Measurements from ENCODE around the gene FGFBP1.

DNA sequence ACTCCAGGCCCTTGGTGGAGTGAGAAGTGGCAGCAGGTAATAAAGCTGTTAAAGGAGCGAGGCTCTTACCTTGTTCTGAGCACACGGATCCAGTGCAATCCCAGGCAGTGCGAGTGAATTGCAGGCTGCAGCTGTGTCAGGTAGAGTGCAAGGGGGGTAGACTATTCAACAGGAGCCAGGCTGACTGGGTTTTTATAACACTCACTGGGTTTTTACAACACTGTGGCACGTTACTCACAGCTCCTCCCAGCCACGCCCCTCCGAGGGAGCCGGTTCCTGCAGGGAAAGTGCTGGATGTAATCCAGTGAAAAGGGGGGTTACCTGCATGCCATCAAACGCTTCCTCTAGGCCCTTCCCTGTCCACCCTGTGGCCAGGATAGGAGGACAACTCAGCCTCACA is 358 bp downstream of the FGFBP1 start:
- TF ChIP-seq, protein P1, sequence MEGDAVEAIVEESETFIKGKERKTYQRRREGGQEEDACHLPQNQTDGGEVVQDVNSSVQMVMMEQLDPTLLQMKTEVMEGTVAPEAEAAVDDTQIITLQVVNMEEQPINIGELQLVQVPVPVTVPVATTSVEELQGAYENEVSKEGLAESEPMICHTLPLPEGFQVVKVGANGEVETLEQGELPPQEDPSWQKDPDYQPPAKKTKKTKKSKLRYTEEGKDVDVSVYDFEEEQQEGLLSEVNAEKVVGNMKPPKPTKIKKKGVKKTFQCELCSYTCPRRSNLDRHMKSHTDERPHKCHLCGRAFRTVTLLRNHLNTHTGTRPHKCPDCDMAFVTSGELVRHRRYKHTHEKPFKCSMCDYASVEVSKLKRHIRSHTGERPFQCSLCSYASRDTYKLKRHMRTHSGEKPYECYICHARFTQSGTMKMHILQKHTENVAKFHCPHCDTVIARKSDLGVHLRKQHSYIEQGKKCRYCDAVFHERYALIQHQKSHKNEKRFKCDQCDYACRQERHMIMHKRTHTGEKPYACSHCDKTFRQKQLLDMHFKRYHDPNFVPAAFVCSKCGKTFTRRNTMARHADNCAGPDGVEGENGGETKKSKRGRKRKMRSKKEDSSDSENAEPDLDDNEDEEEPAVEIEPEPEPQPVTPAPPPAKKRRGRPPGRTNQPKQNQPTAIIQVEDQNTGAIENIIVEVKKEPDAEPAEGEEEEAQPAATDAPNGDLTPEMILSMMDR (conservative IDR thresholded peaks at IDR 0.05), result no peak
- no peak for TF ChIP-seq ZFX (IDR thresholded peaks at IDR 0.05)
